HEK293 (cell line): ENCODE results near the gene KCNJ9.
"Not testable (repeated sequence)": the region's sequence is repeated elsewhere in the genome, so short reads cannot be mapped to it uniquely, and the experiment has no call there.

Experiments used
- CTCF ChIA-PET: fragments of 350-600 bp; formaldehyde crosslinking; extraction: SDS; loops from one replicate; lab custom pipeline; 2021; ENCODE audit warnings: antibody characterized with exemption; lab: Yijun Ruan, JAX
- POLR2A ChIA-PET: fragments of 300-600 bp; formaldehyde crosslinking; extraction: SDS; loops from one replicate; lab custom pipeline; 2020; ENCODE audit warnings: antibody characterized with exemption, inconsistent platforms; lab: Yijun Ruan, JAX
- H3K27ac ChIP-seq: fragments of 200-500 bp; sonication (Bioruptor generic); 2 replicates; pipeline ENCODE4 v1.5.1; 2014; ENCODE audit warnings: low read depth, low read length, control low read depth, inconsistent platforms; ENCODE audit errors: extremely low read depth
- H3K36me3 ChIP-seq, 2 experiments: fragments of 200-500 bp in 1 of 2; sonication (Bioruptor generic) in 1 of 2; 1 replicate in 1 of 2; 2 replicates in 1 of 2; pipeline ENCODE4 v1.5.1; 2014 to 2017; ENCODE audit warnings: inconsistent platforms in 2 of 2, low read length in 2 of 2; ENCODE audit not compliant: control insufficient read depth in 2 of 2, insufficient read depth in 1 of 2
- H3K4me1 ChIP-seq: fragments of 200-500 bp; sonication (Bioruptor generic); 2 replicates; pipeline ENCODE4 v1.5.1; 2014; ENCODE audit warnings: mild to moderate bottlenecking, low read length, inconsistent platforms; ENCODE audit not compliant: control insufficient read depth, insufficient read depth
- H3K4me3 ChIP-seq: 2 replicates; pipeline ENCODE4 v1.5.1; 2011; ENCODE audit warnings: low read depth, mild to moderate bottlenecking, control low read depth, low read length, moderate library complexity
- H3K9me3 ChIP-seq: fragments of 200-500 bp; sonication (Bioruptor generic); 2 replicates; pipeline ENCODE4 v1.5.1; 2014; ENCODE audit warnings: low read depth, low read length, inconsistent platforms; ENCODE audit not compliant: control insufficient read depth, insufficient read depth
- SCRT2 ChIP-seq: fragments of 450-650 bp; formaldehyde crosslinking; IDR thresholded peaks from 2 replicates; pipeline ENCODE4 v1.5.1; 2016; ENCODE audit warnings: missing biosample characterization, missing genetic modification characterization
- WT1 ChIP-seq: fragments of 450-650 bp; formaldehyde crosslinking; IDR thresholded peaks from 2 replicates; pipeline ENCODE4 v1.5.1; 2016; ENCODE audit warnings: missing biosample characterization, missing genetic modification characterization
- ZBTB20 ChIP-seq: fragments of 450-650 bp; formaldehyde crosslinking; IDR thresholded peaks from 2 replicates; pipeline ENCODE4 v1.5.1; 2016; ENCODE audit warnings: missing biosample characterization, missing genetic modification characterization
- ZFP69B ChIP-seq: fragments of 450-650 bp; formaldehyde crosslinking; IDR thresholded peaks from 2 replicates; pipeline ENCODE4 v1.5.1; 2016; ENCODE audit warnings: missing biosample characterization, missing genetic modification characterization
- ZNF121 ChIP-seq: fragments of 450-650 bp; formaldehyde crosslinking; IDR thresholded peaks from 2 replicates; pipeline ENCODE4 v1.5.1; 2016; ENCODE audit warnings: missing biosample characterization, missing genetic modification characterization
- ZNF248 ChIP-seq: fragments of 450-650 bp; formaldehyde crosslinking; IDR thresholded peaks from 2 replicates; pipeline ENCODE4 v1.5.1; 2017; ENCODE audit warnings: missing biosample characterization, missing genetic modification characterization
- ZNF350 ChIP-seq: fragments of 450-650 bp; formaldehyde crosslinking; IDR thresholded peaks from 2 replicates; pipeline ENCODE4 v1.5.0; 2017; ENCODE audit warnings: missing biosample characterization, mild to moderate bottlenecking, missing genetic modification characterization
- ZNF366 ChIP-seq: fragments of 450-650 bp; formaldehyde crosslinking; conservative IDR thresholded peaks from 2 replicates; pipeline ENCODE4 v1.5.1; 2016; ENCODE audit warnings: missing biosample characterization, missing genetic modification characterization
- ZNF596 ChIP-seq: fragments of 450-650 bp; IDR thresholded peaks from 2 replicates; pipeline ENCODE4 v1.5.0; 2018; ENCODE audit warnings: missing biosample characterization, mild to moderate bottlenecking, missing genetic modification characterization, moderate library complexity
- ZNF610 ChIP-seq: fragments of 450-650 bp; formaldehyde crosslinking; IDR thresholded peaks from 2 replicates; pipeline ENCODE4 v1.5.1; 2016; ENCODE audit warnings: missing biosample characterization, missing genetic modification characterization, borderline replicate concordance
- ZNF626 ChIP-seq: fragments of 450-650 bp; sonication (Bioruptor Pico); formaldehyde crosslinking; IDR thresholded peaks from 2 replicates; pipeline ENCODE4 v1.5.1; 2018; ENCODE audit warnings: missing biosample characterization, missing genetic modification characterization, inconsistent platforms
- ZXDB ChIP-seq: fragments of 450-650 bp; formaldehyde crosslinking; IDR thresholded peaks from 2 replicates; pipeline ENCODE4 v1.5.1; 2016; ENCODE audit warnings: missing biosample characterization, missing genetic modification characterization
- TF ChIP-seq, protein P1 (sequence below): fragments of 450-650 bp; IDR thresholded peaks from 2 replicates; pipeline ENCODE4 v1.5.1; 2018; ENCODE audit warnings: missing biosample characterization, mild to moderate bottlenecking, missing genetic modification characterization
- TF ChIP-seq, protein P2 (sequence below): fragments of 450-650 bp; formaldehyde crosslinking; conservative IDR thresholded peaks from 2 replicates; pipeline ENCODE4 v1.5.1; 2016; ENCODE audit warnings: low read depth, missing biosample characterization, missing genetic modification characterization

Gene KCNJ9

DNA sequence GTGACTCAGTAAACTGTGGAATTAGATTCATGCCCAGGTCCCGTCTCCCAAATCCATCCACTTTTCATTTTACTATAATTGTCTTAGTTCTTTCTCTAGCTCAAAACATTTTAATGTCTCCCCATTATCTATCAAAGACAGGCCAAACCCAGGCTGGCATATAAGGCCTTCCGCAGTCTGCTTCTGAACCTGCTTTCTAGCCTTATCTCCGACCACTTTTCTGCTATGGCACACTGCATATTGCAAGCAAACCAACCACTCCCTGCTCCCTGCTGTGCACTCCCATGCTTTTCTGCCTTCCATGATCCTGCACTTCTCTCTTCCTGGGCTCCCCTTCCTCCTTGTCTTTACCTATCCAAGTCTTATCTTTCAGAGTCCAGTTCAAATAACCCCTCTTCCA, 32.2 kb upstream of the KCNJ9 start:
- no peak overlapping the region for H3K4me3 ChIP-seq
- no peaks in the 10 kb centered on the region for H3K9me3 ChIP-seq
- H3K4me1 ChIP-seq: no peaks in the 10 kb centered on the region
- no peaks in the 10 kb centered on the region for H3K36me3 ChIP-seq
- ChIA-PET CTCF (interaction anchor here (1.6 to 25.0 kb wide), 3 partner anchors 10 to 48 kb away, joined by 5 to 541 read pairs (median 70); partner anchors contain the start of gene KCNJ9), POLR2A (no interaction called here)
- no peak overlapping the region for H3K27ac ChIP-seq
- TF ChIP-seq ZNF366: no peak
- no peak for TF ChIP-seq ZNF596 (tag by site-specific recombination)
- TF ChIP-seq ZFP69B: no peak
- no peak for TF ChIP-seq ZNF610
- TF ChIP-seq, protein P1, sequence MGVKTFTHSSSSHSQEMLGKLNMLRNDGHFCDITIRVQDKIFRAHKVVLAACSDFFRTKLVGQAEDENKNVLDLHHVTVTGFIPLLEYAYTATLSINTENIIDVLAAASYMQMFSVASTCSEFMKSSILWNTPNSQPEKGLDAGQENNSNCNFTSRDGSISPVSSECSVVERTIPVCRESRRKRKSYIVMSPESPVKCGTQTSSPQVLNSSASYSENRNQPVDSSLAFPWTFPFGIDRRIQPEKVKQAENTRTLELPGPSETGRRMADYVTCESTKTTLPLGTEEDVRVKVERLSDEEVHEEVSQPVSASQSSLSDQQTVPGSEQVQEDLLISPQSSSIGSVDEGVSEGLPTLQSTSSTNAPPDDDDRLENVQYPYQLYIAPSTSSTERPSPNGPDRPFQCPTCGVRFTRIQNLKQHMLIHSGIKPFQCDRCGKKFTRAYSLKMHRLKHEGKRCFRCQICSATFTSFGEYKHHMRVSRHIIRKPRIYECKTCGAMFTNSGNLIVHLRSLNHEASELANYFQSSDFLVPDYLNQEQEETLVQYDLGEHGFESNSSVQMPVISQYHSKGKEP (tag by site-specific recombination): no peak
- no peak for TF ChIP-seq WT1 (tag by site-specific recombination)

DNA sequence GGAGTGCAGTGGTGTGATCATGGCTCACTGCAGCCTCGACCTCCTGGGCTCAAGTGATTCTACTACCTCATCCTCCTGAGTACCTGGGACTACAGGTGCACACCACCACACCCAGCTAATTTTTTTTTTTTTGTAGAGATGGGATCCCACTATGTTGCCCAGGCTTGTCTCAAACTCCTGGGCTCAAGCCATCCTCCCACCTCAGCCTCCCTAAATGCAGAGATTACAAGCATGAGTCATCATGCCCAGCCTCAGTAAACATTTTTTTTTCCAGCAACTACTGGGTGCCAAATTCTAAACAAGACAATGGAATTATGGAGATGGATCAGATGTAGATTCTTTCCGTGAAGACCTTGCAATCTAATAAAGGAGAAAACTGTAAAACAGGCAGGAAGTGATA, 31.2 kb upstream of the KCNJ9 start:
- TF ChIP-seq WT1 (tag by site-specific recombination): peak; percentile 66; the same call in 1 of the 2 replicates
- 0 out of 2 replicates have a peak, but pooled peaks have one; percentile 28 for TF ChIP-seq ZNF121 (tag by site-specific recombination)
- TF ChIP-seq, all 188 proteins: peak for 2; not testable (repeated sequence) for 186
- POLR2A ChIA-PET: not testable (repeated sequence)

DNA sequence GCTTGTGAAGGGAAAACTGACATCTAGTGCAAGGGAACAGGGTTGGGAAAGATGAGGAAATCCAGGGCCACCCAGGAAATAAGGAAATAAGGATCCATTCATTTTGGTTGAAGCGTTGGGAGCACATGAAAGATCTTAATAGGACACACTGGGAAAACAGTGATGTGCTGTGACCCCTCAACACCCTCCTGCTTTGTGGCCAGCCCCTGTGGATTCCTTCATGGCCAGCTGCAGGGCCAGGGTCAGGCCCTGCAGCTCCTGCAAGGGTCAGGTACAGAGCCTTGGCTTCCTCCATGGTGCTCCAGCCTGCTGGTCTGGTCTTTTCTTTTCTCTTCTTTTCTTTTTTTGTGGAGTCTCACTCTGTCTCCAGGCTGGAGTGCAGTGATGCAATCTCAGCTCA, 30.7 kb upstream of the KCNJ9 start:
- ChIA-PET CTCF (interaction anchor here (0.7 to 25.0 kb wide), 4 partner anchors 7 to 326 kb away, joined by 3 to 541 read pairs (median 3); partner anchors contain the start of gene KCNJ9), POLR2A (no interaction called here)
- TF ChIP-seq ZNF350 (tag by site-specific recombination) (no peak), ZNF248 (no peak), ZBTB20 (no peak), ZNF626 (tag by site-specific recombination) (no peak), SCRT2 (no peak)
- TF ChIP-seq, protein P2, sequence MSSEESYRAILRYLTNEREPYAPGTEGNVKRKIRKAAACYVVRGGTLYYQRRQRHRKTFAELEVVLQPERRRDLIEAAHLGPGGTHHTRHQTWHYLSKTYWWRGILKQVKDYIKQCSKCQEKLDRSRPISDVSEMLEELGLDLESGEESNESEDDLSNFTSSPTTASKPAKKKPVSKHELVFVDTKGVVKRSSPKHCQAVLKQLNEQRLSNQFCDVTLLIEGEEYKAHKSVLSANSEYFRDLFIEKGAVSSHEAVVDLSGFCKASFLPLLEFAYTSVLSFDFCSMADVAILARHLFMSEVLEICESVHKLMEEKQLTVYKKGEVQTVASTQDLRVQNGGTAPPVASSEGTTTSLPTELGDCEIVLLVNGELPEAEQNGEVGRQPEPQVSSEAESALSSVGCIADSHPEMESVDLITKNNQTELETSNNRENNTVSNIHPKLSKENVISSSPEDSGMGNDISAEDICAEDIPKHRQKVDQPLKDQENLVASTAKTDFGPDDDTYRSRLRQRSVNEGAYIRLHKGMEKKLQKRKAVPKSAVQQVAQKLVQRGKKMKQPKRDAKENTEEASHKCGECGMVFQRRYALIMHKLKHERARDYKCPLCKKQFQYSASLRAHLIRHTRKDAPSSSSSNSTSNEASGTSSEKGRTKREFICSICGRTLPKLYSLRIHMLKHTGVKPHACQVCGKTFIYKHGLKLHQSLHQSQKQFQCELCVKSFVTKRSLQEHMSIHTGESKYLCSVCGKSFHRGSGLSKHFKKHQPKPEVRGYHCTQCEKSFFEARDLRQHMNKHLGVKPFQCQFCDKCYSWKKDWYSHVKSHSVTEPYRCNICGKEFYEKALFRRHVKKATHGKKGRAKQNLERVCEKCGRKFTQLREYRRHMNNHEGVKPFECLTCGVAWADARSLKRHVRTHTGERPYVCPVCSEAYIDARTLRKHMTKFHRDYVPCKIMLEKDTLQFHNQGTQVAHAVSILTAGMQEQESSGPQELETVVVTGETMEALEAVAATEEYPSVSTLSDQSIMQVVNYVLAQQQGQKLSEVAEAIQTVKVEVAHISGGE (tag by site-specific recombination): no peak
- H3K27ac ChIP-seq: no peak overlapping the region
- H3K4me1 ChIP-seq: no peaks in the 10 kb centered on the region
- no peak overlapping the region for H3K4me3 ChIP-seq
- no peaks in the 10 kb centered on the region for H3K36me3 ChIP-seq
- no peaks in the 10 kb centered on the region for H3K9me3 ChIP-seq

More for the DNA sequence above, 31.2 kb upstream of the KCNJ9 start:
- not testable (repeated sequence) for H3K9me3 ChIP-seq, H3K36me3 ChIP-seq, H3K4me1 ChIP-seq, H3K4me3 ChIP-seq, H3K27ac ChIP-seq
- CTCF ChIA-PET: interaction anchor here (0.7 to 25.0 kb wide), 3 partner anchors 8 to 327 kb away, joined by 3 to 541 read pairs (median 3); partner anchors contain the start of gene KCNJ9

DNA sequence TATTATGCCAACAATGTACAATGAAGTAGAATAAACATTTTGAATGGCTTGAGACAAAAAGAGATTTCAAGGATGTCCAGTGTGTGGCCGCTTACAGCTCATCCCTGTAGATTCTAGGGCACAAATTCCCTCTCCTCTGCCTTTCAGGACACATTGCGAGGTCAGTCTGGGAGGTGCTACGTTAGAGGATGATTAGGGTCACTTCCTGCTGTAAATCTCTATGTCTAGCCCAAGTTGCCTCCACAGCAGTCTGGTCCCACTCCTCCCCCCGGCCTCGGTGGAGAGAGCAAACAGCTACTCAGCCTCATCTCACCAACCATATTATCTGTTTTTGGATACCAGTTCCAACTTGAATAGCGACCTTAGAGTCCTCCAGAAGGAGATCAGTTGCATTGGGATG, 28.4 kb upstream of the KCNJ9 start:
- Histone ChIP-seq H3K36me3 (no peaks in the 10 kb centered on the region), H3K4me1 (no peaks in the 10 kb centered on the region), H3K27ac (no peak overlapping the region), H3K9me3 (no peaks in the 10 kb centered on the region), H3K4me3 (no peak overlapping the region)
- POLR2A ChIA-PET: no interaction called here
- CTCF ChIA-PET: interaction anchor here (25.0 kb wide), 1 partner anchor 29 kb away, joined by 541 read pairs; the partner anchor contains the start of gene KCNJ9
- no peak for TF ChIP-seq ZXDB
